ENCODE data around the gene CRYGN. TPM values are rescaled to one million over a fixed set of nuclear protein-coding genes. Genes with fewer than 3 reads are reported as not detected.

The CRYGN gene
- total RNA-seq, 2 donors from 2014 or later, result 0.15 TPM; not detected in 1

DNA sequence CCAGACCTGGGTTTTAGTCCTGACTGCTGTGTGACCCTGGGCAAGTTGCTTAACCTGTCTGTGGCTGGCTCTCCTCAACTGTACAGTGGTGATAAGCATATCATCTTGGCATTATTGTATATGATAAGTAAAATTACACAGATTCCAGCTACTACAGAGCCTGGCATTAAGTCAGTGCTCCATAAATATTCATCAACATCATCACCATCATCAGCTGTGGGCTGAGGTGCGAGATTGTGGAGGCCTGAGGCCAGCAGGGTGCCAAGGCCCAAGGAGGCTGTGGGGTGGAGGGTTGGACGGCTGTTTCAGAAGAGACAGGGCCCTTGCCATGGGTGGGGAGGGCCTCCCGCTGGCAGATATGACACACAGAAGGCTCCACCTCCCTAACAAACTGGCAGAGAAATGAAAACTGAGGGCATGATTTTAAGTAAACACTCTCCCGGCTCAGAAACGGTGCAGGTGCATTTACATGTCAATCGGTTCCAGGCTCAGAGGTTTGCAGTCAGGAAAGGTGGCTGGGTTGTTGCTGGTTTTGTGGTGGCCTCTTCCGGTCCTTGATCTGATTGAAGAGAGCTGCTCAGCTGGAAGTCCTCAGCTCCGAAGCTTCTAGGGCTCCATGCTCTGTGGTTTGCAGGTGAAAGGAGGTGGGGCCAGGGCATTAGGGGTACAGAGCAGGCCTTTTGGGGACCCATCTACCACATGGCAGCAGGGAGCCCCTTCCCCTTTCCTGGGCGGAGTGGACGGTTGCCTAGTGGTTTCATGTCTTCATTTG is 10.2 kb downstream of the CRYGN start:
- ATAC-seq (peak; percentile 56), DNase-seq (no peak)
- intact Hi-C loops (cut with DNase I, micrococcal nuclease), result no loop called here

DNA sequence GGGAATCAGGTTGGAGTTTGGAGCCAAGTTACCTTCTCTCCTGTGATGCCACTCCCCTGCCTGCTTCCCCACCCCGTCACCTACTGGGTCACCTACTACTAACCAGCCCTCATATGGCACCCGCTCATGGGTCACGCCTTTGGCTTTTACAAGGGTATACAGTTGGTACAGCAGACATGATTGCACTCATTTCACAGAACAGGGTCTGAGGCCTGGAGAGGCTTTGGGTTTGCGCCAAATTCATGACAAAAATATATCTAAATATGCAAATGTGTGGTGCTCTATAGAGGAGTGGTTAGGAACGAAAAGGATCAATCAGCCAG is 10.7 kb downstream of the CRYGN start:
- DNase-seq (no peak), ATAC-seq (no peak)
- intact Hi-C loops (cut with DNase I, micrococcal nuclease), result no loop called here

DNA sequence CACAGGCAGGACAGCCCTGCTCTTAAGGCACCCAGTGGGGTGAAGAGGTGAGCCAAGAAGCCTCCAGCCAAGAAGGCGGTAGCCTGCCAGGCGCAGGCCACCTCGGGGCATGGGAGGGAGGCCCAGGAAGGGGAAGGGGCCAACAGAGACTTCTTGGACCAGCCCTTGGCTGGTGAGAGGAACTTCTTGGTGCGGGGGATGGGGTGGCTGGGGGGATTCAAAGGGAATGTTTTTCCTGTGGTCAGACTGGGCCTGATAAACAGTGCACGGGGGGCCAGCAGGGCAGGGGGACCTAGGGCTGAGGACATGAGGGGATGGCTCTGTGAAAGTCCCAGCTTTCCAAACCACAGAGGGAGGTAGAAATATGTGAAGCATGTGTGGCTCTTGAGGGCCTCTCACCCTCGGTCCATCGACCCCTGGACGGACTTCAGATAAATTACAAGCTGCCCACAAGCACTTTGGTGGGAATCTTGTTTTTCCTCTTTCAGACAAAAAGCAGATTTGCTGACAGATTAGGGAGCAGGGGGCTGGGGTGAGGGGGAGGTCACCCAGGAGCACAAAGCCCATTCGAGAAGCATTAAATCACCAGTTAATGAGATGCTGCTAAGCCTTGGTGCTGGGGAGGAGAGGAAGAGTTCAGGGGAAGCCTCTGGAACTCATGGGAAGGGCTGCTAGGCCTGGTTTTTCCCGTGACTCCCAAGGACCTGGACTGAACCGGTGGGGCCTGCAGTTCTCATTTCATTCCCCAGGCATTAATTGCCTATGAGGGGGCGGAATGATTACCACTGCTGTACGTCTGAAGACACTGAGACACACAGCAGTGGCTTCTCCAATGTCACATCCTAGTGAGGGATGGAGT is 11.3 kb downstream of the CRYGN start:
- DNase-seq, result no peak
- no peak for ATAC-seq

DNA sequence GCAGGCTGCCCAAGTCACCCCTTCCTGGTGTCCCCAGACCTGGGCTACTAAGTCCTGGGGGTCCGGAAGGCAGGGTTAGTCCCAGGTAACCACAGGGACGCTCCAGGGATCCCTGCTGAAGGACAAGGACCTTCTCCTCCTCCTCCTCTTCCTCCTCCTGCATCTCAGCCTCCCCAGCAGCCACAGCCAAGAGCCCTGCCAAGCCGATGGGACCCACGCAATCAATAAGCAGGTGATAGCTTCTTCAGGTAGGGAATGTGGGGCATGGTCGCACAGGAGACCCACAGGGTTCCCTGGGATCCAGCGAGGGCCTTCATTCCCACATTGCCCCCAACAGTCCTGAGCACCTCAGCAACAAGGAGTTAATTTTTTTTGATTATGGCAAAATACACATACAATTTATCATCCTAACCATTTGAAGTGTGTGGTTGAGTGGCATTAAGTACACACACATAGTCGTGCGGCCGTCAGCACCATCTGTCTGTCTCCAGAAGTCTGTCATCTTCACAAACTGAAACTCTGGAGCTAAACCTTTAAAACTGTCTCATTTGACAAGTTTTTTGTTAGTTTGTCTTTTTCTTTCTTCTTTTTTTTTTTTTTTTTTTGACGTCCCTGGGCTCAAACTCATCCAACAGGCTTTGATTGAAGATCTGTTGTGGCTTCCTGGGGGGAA is 12.1 kb downstream of the CRYGN start:
- no peak for DNase-seq
- ATAC-seq, result no peak
- intact Hi-C loops (cut with DNase I, micrococcal nuclease), result no loop called here

More for the DNA sequence above, 11.3 kb downstream of the CRYGN start:
- intact Hi-C loops (cut with DNase I, micrococcal nuclease), result no loop called here

DNA sequence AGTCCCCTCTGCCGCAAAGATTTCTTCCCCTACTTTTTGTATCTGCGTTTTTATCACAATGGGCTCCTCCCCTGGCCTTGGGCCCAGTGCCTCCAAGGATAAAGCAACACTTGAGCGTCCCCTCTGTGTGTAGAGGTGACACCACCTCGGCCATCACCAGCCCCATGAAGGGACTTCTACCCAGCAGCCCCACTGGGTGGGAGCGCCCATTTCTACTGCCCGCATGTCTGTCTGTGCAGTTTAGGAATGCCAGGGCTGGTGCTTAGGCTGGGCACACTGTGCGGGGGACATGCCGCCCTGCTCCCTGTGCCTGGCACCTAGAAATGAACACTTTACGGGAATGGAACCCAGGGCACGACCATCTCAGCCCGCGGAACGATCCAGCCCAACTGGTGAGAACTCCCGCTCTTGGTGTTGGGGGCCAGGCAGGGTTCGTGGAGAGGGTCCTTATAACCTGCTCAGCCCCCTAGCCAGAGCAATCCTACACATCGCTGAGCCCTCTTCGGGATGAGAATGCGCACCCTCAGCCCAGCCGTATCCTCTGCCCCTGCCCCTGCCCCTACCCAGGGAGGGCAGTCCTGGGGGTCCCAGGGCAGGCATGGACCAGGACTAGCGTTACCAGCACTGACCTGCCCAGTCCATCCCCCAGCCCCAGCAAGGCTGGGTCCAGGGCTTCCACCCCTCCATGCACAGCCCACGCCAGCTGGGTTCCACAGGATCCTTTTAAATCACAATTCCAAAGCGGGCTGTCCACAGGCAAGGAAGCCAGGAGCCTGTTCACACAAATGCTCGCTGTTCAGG is 12.8 kb downstream of the CRYGN start:
- DNase-seq, result no peak
- intact Hi-C loops (cut with DNase I, micrococcal nuclease), result no loop called here
- no peak for ATAC-seq

DNA sequence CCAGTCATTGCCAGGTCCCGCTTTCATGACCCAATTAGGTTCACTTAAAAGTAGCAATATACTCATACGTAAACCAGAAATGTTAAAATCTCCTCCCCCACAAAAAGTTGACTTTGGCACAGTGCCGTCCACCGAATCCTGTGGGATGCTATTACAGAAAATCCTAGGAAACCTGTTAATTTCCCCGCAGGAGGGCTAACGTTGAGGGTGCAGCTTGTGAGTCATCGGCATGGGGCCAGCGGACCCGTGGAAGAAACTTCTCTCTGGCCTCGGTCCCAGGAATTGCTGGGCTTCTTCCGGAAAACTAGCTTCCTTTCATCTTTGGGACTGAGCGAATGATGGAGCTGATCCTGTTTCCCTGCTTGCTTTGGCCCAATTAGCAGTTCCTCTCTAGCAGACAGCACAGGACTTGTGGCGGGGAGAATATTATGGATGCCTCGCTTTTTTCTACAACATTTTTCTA is 13.5 kb downstream of the CRYGN start:
- no peak for ATAC-seq
- peak; percentile 41 to 57 for DNase-seq
- intact Hi-C loops (cut with DNase I, micrococcal nuclease), result no loop called here

DNA sequence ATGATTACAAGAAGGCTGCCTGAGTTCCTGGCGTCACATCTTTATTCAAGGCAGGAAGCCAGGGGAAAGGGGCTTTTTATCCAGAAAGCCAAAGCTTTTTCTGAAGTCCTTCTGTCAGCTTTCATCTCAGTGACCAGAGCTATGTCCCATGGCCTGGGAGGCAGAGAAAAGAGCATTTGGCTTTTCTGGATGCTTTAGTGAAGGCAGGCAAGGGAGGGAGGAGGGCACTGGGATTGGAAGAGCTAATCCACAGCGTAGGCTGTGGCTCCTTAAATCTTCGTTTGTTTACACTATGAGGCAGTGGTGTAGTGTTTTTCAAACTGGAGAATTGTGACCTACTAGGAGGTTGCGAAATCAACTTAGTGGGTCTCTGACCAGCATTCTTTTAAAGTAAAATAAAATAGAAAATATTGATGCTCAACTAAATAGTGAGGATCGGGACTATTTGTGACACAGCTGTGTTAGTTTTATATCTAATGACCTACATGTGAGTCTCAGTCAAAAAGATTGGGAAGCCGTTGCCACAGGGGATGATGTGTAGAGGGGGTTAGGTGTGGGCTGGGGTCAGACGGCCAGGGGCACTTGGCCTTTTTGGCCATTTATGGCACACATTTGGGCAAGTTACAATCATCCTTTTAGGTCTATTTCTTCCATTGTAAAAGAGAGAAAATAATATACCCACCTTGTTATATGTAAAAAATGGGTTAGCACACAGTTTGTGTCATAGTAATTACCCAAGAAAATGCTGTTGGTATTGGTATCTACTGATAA is 14.1 kb downstream of the CRYGN start:
- intact Hi-C loops (cut with DNase I, micrococcal nuclease), result no loop called here
- ATAC-seq, result no peak
- no peak for DNase-seq

DNA sequence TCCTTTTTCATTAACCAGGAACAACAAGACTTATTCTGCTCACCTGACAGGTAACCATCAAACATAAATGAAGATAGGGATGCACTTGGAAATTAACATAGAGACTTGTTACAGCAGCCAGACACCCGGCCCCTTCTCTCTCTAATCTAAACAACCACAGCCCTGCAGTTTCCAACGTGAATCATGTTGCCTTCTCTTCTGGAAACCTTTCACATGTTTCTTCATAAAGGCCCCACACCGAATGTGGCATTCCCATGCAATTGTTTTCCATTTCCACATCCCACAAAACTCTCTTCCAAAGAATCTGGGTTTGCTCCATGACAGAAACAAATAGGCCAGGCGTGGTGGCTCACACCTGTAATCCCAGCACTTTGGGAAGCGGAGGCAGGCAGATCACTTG is 15.1 kb downstream of the CRYGN start:
- DNase-seq, result no peak
- intact Hi-C loops (cut with DNase I, micrococcal nuclease), result no loop called here
- ATAC-seq, result no peak

DNA sequence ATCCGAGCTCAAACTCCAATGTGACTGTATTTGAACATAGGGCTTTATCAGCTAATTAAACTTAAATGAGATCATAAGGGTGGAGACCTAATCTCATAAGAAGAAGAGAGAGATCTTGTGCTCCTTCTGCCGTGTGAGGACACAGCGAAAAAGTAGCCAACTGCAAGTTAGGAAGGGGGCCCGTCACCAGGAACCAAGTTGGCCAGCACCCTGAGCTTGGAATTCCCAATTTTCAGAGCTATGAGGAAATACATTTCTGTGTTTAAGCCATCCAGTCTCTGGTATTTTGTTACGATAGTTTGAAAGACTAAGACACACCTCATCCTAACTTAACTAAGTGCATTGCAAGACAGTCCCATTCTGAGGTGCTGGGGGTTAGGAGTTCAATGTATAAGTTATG is 16.0 kb downstream of the CRYGN start:
- intact Hi-C loops (cut with DNase I, micrococcal nuclease), result no loop called here
- ATAC-seq (no peak), DNase-seq (no peak)

DNA sequence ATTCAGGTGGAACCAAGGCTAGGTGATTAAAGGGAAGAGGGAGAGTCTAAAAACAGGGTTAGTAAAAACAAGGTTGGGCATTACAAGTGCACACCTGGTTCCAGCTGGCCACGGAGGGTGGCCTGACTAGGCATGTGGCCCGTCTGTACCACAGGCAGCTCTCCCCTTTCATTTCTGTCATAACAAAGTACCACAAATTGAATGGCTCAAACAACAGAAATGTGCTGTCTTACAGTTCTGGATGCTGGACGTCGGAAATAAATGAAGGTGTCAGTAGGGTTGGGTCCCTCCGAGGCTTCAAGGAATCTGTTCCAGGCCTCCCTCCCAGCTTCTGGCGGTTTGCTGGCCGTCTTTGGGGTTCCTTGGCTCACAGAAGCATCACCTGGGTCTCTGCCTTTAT is 16.7 kb downstream of the CRYGN start:
- ATAC-seq (no peak), DNase-seq (no peak)
- intact Hi-C loops (cut with DNase I, micrococcal nuclease), result no loop called here

DNA sequence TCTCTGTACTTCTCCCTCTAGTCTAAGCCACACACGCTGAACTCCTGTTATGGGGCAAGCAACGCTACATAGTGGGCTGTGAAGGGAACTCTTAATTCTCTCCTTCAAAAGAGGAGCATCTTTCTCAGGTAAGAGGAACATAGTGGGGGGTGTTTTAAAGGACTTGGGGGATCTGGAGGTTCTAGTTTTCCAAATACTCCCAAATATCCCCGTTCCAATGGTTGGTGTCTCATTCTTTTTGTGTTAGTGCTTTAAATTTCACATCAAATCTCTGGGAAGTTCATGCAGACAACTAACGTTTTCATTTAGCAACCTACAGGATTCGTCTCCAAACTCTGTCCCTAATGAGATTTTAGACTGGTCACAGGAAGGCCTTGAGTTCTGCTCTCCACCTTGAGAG is 17.7 kb downstream of the CRYGN start:
- intact Hi-C loops (cut with DNase I, micrococcal nuclease), result no loop called here
- ATAC-seq (no peak), DNase-seq (no peak)

DNA sequence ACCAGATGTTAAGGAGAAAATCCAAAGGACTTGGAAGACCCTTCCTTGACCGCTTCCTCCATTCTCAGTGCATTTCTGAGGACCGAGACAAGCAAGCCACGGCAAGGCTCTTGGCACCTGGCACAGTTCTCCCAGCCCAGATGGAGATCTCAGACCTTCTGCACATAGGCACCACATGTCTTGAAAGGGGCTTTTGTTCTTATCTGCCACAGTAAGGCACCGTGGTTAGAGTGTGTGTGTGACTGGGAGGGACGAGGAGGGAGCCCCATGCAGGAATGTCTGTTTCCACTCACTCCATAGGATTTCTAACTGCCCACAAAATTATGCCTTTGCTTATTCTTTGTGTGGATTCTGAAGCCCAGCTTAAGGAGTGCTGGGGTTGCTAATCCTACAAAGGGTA is 19.8 kb downstream of the CRYGN start:
- intact Hi-C loops (cut with DNase I, micrococcal nuclease), result no loop called here
- DNase-seq (no peak), ATAC-seq (no peak)

DNA sequence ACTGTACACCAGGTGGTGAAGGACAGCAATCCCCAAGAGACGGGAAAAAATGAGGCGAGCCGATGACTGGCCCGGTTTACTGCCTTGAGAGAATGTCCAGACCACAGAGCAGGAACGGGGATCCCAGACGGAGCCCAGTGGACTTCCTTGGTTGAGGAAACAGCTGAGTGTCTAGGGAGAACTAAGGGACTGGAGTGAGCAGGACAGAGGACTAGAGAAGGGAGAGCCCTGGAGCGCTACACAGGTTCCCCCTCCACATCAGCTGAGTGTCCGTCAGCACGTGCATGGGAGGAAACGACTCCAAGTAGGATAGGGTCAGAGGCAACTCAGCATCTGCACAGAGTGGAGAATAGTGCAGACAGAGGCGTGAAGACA is 23.0 kb downstream of the CRYGN start:
- intact Hi-C loops (cut with DNase I, micrococcal nuclease), result no loop called here
- no peak for DNase-seq

DNA sequence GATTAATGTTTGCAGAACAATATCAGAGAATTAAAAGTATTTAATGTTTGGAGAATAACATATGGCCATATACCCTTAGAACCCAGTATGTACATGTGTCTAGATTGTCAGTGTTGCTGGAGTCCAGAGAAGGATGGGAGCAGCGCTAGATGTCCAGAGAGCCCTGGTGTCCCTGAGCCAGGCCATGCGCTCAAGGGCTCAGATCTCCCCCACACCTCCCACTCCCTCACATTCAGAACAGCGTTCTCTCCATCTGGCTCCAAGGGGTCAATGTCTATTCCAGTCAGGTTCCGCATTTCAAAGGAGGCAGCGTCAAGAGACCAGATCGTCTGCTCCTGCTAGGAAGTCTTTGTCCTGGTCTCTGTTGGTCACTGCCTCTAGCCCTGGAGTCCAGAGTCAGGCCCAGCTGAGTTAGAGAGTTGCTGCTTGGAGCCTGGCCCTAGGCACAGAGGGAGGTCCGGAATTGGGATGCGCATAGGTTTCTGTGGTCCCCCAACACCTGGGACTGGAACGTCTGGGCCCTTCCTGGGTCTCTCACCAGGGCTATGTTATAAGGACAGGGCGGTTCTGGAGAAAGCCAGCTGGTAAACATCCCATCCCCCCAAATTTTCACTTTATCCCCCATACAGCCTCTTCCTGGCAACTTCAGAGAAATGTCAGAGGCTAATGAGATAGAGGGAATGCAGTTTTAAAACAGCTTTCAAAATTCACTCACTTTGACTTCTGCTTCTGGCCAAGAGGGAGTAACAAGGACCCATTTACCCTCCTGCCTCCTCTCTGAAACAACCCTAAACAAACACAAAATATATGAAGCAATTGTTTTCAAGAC is 23.6 kb downstream of the CRYGN start:
- DNase-seq (no peak), ATAC-seq (no peak)
- intact Hi-C loops (cut with DNase I, micrococcal nuclease), result no loop called here

More for the DNA sequence above, 23.0 kb downstream of the CRYGN start:
- ATAC-seq, result no peak

DNA sequence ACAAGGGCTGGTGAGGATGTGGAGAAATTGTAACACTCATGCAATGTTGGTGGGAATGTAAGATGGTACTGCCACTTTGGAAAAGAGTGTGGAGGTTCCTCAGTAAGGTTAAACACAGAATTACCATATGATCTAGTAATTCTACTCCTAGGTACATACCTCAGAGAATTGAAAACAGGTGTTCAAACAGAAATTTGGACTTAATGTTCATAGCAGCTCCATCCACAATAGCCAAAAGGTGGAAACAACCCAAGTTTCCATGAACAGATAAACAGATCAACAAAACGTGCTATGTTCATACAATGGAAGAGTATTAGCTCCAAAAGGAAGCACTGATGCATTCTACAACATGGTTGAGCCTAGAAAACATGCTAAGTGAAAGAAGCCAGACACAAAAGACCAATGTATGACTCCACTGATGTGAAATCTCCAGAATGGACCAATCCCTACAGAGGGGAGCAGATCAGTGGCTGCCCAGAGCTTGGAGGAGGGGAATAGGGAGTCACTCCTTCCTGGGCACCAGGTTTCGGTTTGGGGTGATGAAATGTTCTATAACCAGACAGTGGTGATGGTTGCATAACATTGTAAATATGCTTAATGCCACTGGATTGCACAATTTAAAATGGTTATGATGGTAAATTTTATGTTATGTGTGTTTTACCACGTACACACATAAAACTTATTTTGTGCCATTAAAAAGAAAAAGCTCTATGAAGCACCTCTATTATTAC is 24.4 kb downstream of the CRYGN start:
- DNase-seq (no peak), ATAC-seq (no peak)
- intact Hi-C loops (cut with DNase I, micrococcal nuclease), result no loop called here

DNA sequence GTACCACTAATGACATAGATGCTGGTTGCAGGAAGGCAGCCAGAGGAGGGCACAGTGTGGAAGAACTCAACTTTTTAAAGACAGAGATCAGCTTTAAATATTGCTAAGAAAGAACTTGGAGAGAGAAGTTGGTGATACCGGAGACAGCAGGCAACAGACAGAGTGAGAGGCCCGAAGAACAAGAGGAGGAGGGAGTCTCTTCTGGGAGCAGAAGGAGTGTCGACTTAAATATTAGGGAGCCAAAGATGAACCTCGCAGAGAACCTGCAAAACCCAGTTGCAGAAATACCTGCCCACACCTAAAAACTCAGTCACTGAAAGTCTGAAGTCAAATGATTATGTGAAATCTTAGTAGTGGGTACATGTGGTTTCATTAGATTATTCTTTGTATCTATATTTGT is 26.7 kb downstream of the CRYGN start:
- ATAC-seq (no peak), DNase-seq (no peak)
- intact Hi-C loops (cut with DNase I, micrococcal nuclease), result no loop called here

DNA sequence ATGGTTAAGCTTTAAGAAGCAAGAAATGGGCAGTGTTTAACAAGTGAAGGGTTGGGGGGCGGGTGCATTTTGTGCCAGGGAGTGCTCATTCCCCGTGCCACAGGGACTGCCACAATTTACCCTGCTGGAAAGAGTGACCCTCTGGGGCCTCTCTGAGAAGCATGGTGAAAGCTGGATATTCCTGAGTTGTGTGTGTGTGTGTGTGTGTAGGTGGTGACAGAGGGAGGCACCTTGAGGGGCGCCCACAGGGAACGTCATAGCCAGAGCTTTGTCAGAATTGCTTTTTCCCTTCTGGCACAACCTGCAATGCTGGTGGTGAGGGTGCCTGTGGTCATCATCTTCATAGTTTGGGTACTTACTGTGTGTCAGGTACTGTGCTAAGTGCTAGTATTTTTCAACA is 27.6 kb downstream of the CRYGN start:
- intact Hi-C loops (cut with DNase I, micrococcal nuclease), result no loop called here
- DNase-seq, result no peak
- no peak for ATAC-seq
